Neural cell (in vitro differentiated cells): ENCODE measurements around the gene TBCK. TPM values are rescaled to one million over a fixed set of nuclear protein-coding genes. Genes with fewer than 3 reads are reported as not detected.
A peak's percentile ranks its signal among the peaks of the same experiment; 100 is the strongest.

ENCODE experiments used
- H2AFZ ChIP-seq: fragments of 200-600, 300-800 bp; sonication (generic), shearing (Covaris generic); 2 replicates; pipeline ENCODE4 v1.6.0; 2014; ENCODE audit warnings: low read depth, mild to moderate bottlenecking, antibody characterized with exemption, low read length, moderate library complexity
- H3F3A ChIP-seq: fragments of 200-600 bp; shearing (Covaris generic); 2 replicates; pipeline ENCODE4 v1.6.1; 2016; ENCODE audit warnings: mild to moderate bottlenecking, moderate library complexity, mixed read lengths, antibody characterized with exemption, low read length; ENCODE audit not compliant: insufficient read depth, poor library complexity, severe bottlenecking
- H3K27ac ChIP-seq: fragments of 200-600, 300-800 bp; sonication (generic), shearing (Covaris generic); 2 replicates; pipeline ENCODE4 v1.5.1; 2014; ENCODE audit warnings: mild to moderate bottlenecking, low read length, moderate library complexity
- H3K27me3 ChIP-seq: fragments of 300-800, 200-600 bp; sonication (generic), shearing (Covaris generic); 2 replicates; pipeline ENCODE4 v1.6.0; 2014; ENCODE audit warnings: mild to moderate bottlenecking, low read depth, low read length, moderate library complexity; ENCODE audit not compliant: insufficient read depth
- H3K36me3 ChIP-seq: fragments of 300-800, 200-600 bp; sonication (generic), shearing (Covaris generic); 2 replicates; pipeline ENCODE4 v1.5.1; 2014; ENCODE audit warnings: mild to moderate bottlenecking, antibody characterized with exemption, low read length, moderate library complexity; ENCODE audit not compliant: insufficient read depth
- H3K4me2 ChIP-seq: fragments of 300-800, 200-600 bp; sonication (generic), shearing (Covaris generic); 2 replicates; pipeline ENCODE4 v1.6.0; 2014; ENCODE audit warnings: mild to moderate bottlenecking, low read length
- H3K4me3 ChIP-seq: fragments of 300-800, 200-600 bp; sonication (generic), shearing (Covaris generic); 2 replicates; pipeline ENCODE4 v1.5.1; 2014; ENCODE audit warnings: mild to moderate bottlenecking, low read length, moderate library complexity
- H3K79me2 ChIP-seq: fragments of 200-600 bp; shearing (Covaris generic); replicated peaks from 2 replicates; pipeline ENCODE4 v1.6.0; 2014; ENCODE audit warnings: mild to moderate bottlenecking, low read length, moderate library complexity; ENCODE audit not compliant: insufficient read depth
- H3K9ac ChIP-seq: fragments of 300-800, 200-600 bp; sonication (generic), shearing (Covaris generic); 2 replicates; pipeline ENCODE4 v1.6.1; 2016; ENCODE audit warnings: mild to moderate bottlenecking, low read length, mixed read lengths
- H3K9me2 ChIP-seq: fragments of 200-600 bp; shearing (Covaris generic); 2 replicates; pipeline ENCODE4 v1.6.1; 2016; ENCODE audit warnings: mild to moderate bottlenecking, low read length, mixed read lengths; ENCODE audit not compliant: insufficient read depth
- H3K9me3 ChIP-seq: fragments of 200-600, 300-800 bp; sonication (generic), shearing (Covaris generic); 2 replicates; pipeline ENCODE4 v1.6.1; 2016; ENCODE audit warnings: mild to moderate bottlenecking, mixed run types, low read length, moderate library complexity, mixed read lengths
- H4K20me1 ChIP-seq: fragments of 200-600 bp; shearing (Covaris generic); 2 replicates; pipeline ENCODE4 v1.6.1; 2016; ENCODE audit warnings: mild to moderate bottlenecking, mixed run types; ENCODE audit not compliant: insufficient read depth
- CTCF ChIP-seq: fragments of 450-650 bp; IDR thresholded peaks from 2 replicates; pipeline ENCODE4 v1.5.1; 2014; ENCODE audit warnings: antibody characterized with exemption, mild to moderate bottlenecking, moderate library complexity; ENCODE audit not compliant: poor library complexity, severe bottlenecking
- EP300 ChIP-seq: fragments of 450-650 bp; conservative IDR thresholded peaks from 2 replicates; pipeline ENCODE4 v1.6.1; 2014; ENCODE audit warnings: antibody characterized with exemption, mild to moderate bottlenecking, moderate library complexity; ENCODE audit not compliant: poor library complexity, severe bottlenecking
- EZH2 ChIP-seq: fragments of 200-600, 300-800 bp; shearing (Covaris generic), sonication (generic); IDR thresholded peaks from 2 replicates; pipeline ENCODE4 v1.6.1; 2014; ENCODE audit warnings: antibody characterized with exemption, low read length, borderline replicate concordance, mild to moderate bottlenecking; ENCODE audit not compliant: insufficient read depth, poor library complexity, severe bottlenecking
- MXI1 ChIP-seq: fragments of 450-650 bp; conservative IDR thresholded peaks from 2 replicates; pipeline ENCODE4 v1.6.1; 2014; ENCODE audit warnings: antibody characterized with exemption, mild to moderate bottlenecking; ENCODE audit not compliant: poor library complexity, severe bottlenecking
- POLR2AphosphoS5 ChIP-seq: IDR thresholded peaks from 2 replicates; pipeline ENCODE4 v1.6.1; 2012
- RAD21 ChIP-seq: fragments of 450-650 bp; conservative IDR thresholded peaks from 2 replicates; pipeline ENCODE4 v1.6.1; 2014; ENCODE audit warnings: antibody characterized with exemption, mild to moderate bottlenecking, moderate library complexity
- REST ChIP-seq: IDR thresholded peaks from 2 replicates; pipeline ENCODE4 v1.6.1; 2012; ENCODE audit warnings: borderline replicate concordance
- SMC3 ChIP-seq: fragments of 450-650 bp; conservative IDR thresholded peaks from 2 replicates; pipeline ENCODE4 v1.6.1; 2014; ENCODE audit warnings: antibody characterized with exemption, mild to moderate bottlenecking, moderate library complexity; ENCODE audit not compliant: poor library complexity
- TAF1 ChIP-seq: IDR thresholded peaks from 2 replicates; pipeline ENCODE4 v1.6.1; 2012; ENCODE audit warnings: low read depth
- polyA plus RNA-seq: library from polyadenylated mRNA; depleted of rRNA; stranded (reverse); fragments of >200 nt; gene quantifications from 2 replicates; pipeline ENCODE4 v1.2.3, GENCODE V29; 2014

TBCK gene
- polyA plus RNA-seq, 1 donor from 2014 or later, result 55.0 TPM

GRCh38 chr4:106266201-106266600 is 49.8 kb downstream of the TBCK start:
- Histone ChIP-seq H3K9ac (no peak overlapping the region), H3K4me3 (no peak overlapping the region), H3K27me3 (no peaks in the 10 kb centered on the region), H3F3A (no peaks in the 10 kb centered on the region), H2AFZ (no peak overlapping the region), H3K36me3 (no peaks in the 10 kb centered on the region), H4K20me1 (no peaks in the 10 kb centered on the region), H3K79me2 (no peaks in the 10 kb centered on the region), H3K9me2 (no peaks in the 10 kb centered on the region), H3K4me2 (no peak overlapping the region), H3K9me3 (no peaks in the 10 kb centered on the region), H3K27ac (no peak overlapping the region)
- no peak for TF ChIP-seq TAF1
- no peak for TF ChIP-seq POLR2AphosphoS5
- TF ChIP-seq MXI1, result no peak
- TF ChIP-seq SMC3, result peak; percentile 71
- TF ChIP-seq RAD21, result peak; percentile 75
- TF ChIP-seq EZH2, result no peak
- peak; percentile 75 for TF ChIP-seq CTCF

- TF ChIP-seq EZH2 (no peak), CTCF (no peak), EP300 (no peak), SMC3 (no peak), TAF1 (no peak), RAD21 (no peak), REST (no peak), MXI1 (no peak), POLR2AphosphoS5 (no peak)
- H2AFZ ChIP-seq, result no peak overlapping the region
- no peaks in the 10 kb centered on the region for H4K20me1 ChIP-seq
- no peaks in the 10 kb centered on the region for H3K27me3 ChIP-seq
- no peak overlapping the region for H3K4me2 ChIP-seq
- no peak overlapping the region for H3K27ac ChIP-seq
- no peak overlapping the region for H3K4me3 ChIP-seq
- no peaks in the 10 kb centered on the region for H3K9me2 ChIP-seq
- H3K79me2 ChIP-seq, result no peaks in the 10 kb centered on the region
- no peak overlapping the region for H3K9ac ChIP-seq
- H3K9me3 ChIP-seq, result no peaks in the 10 kb centered on the region
- H3F3A ChIP-seq, result no peaks in the 10 kb centered on the region
- H3K36me3 ChIP-seq, result no peaks in the 10 kb centered on the region
These were observed 51.7 kb downstream of the TBCK start for GRCh38 chr4:106264331-106264728.
